A673 (cell line): Measurements from ENCODE around the gene GABRG3.

Experiments used
- EZH2 ChIP-seq: fragments of 200-600 bp; sonication (generic); IDR thresholded peaks from 2 replicates; pipeline ENCODE4 v1.6.1; 2017; ENCODE audit warnings: borderline replicate concordance, low read depth, mild to moderate bottlenecking, mixed read lengths, antibody characterized with exemption, low read length; ENCODE audit not compliant: poor library complexity, severe bottlenecking
- TF ChIP-seq, protein P1 (sequence below): fragments of 300-800, 200-600 bp; sonication (generic); conservative IDR thresholded peaks from 2 replicates; pipeline ENCODE4 v1.5.1; 2017; ENCODE audit warnings: low read depth, mild to moderate bottlenecking, antibody characterized with exemption, low read length, moderate library complexity, mixed read lengths

DNA sequence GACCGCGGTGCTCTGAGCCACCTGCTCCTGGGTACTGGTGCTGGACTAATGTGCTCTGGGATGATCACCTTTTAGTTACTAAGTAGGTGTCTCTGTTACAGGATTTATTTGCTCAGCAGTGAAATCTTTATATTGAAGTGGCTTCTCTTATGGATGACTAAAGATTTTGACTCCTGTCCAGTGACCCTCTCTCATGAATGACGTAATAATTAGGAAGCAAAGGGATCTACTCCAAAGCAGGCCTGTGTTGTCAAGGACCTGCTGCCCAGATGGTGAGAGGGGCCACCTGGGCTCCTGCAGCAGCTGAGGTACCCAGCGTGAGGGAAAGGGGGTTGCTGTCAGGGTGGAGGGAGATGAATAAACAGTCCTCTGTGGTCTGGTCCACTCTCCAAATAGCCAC lies 263.6 kb downstream of the GABRG3 start:
- TF ChIP-seq, protein P1, sequence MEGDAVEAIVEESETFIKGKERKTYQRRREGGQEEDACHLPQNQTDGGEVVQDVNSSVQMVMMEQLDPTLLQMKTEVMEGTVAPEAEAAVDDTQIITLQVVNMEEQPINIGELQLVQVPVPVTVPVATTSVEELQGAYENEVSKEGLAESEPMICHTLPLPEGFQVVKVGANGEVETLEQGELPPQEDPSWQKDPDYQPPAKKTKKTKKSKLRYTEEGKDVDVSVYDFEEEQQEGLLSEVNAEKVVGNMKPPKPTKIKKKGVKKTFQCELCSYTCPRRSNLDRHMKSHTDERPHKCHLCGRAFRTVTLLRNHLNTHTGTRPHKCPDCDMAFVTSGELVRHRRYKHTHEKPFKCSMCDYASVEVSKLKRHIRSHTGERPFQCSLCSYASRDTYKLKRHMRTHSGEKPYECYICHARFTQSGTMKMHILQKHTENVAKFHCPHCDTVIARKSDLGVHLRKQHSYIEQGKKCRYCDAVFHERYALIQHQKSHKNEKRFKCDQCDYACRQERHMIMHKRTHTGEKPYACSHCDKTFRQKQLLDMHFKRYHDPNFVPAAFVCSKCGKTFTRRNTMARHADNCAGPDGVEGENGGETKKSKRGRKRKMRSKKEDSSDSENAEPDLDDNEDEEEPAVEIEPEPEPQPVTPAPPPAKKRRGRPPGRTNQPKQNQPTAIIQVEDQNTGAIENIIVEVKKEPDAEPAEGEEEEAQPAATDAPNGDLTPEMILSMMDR: no peak
- no peak for TF ChIP-seq EZH2
